Vagina (tissue), 2 donors: ENCODE results near the gene CT83. TPM values are rescaled to one million over a fixed set of nuclear protein-coding genes. Genes with fewer than 3 reads are reported as not detected.

Experiments
- DNase-seq, 2 donors: peaks; one replicate each; pipeline ENCODE4 v3.0.0-alpha.2; 2017; ENCODE audit errors: extremely low spot score in 2 of 2
- H3K27ac ChIP-seq: fragments of 200-600 bp; sonication (generic); one replicate; pipeline ENCODE4 v1.5.1; 2019
- H3K27me3 ChIP-seq: fragments of 200-600 bp; sonication (generic); one replicate; pipeline ENCODE4 v1.5.1; 2019
- H3K36me3 ChIP-seq, 2 donors: fragments of 200-600 bp; sonication (generic); one replicate each; pipeline ENCODE4 v1.5.1; 2017 to 2019
- H3K4me1 ChIP-seq: fragments of 200-600 bp; sonication (generic); one replicate; pipeline ENCODE4 v1.5.1; 2019
- H3K4me3 ChIP-seq, 2 donors: fragments of 200-600 bp; sonication (generic); 1 replicate in 1 of 2; 2 replicates in 1 of 2; pipeline ENCODE4 v1.5.1; 2016 to 2019
- H3K9me3 ChIP-seq: fragments of 200-600 bp; sonication (generic); one replicate; pipeline ENCODE4 v1.5.1; 2019
- CTCF ChIP-seq, 3 experiments: fragments of 450-650 bp in 2 of 3; fragments of 200-600 bp in 1 of 3; sonication (generic) in 1 of 3; IDR thresholded peaks; one replicate each; pipeline ENCODE4 v1.5.1; 2017 to 2019; ENCODE audit warnings: antibody characterized with exemption in 3 of 3, mild to moderate bottlenecking in 2 of 3, moderate library complexity in 2 of 3
- POLR2A ChIP-seq, 2 donors: fragments of 450-650 bp; IDR thresholded peaks; one replicate each; pipeline ENCODE4 v1.6.1; 2017; ENCODE audit warnings: antibody characterized with exemption in 2 of 2, mild to moderate bottlenecking in 2 of 2, moderate library complexity in 2 of 2
- POLR2AphosphoS5 ChIP-seq, 2 donors: sonication (generic); formaldehyde crosslinking; IDR thresholded peaks; one replicate each; pipeline ENCODE4 v1.9.0; 2017; ENCODE audit warnings: antibody characterized with exemption in 2 of 2, mild to moderate bottlenecking in 2 of 2, low read depth in 1 of 2; ENCODE audit not compliant: insufficient read depth in 1 of 2
- intact Hi-C: fragments of 100-400 bp; cut with DNase I; formaldehyde crosslinking; loops from one replicate; pipeline ENCODE4 v1.15.1; 2023
- total RNA-seq: library from RNA; depleted of rRNA; stranded (reverse); fragments of >200 nt; gene quantifications from one replicate; pipeline ENCODE4 v1.2.3, GENCODE V29; 2016

CT83 gene
- total RNA-seq, 1 donor from 2014 or later, result not detected

GRCh38 chrX:116449156-116449555, 13.6 kb downstream of the CT83 start:
- Histone ChIP-seq H3K27me3 (no peaks in the 10 kb centered on the region), H3K4me1 (no peaks in the 10 kb centered on the region), H3K27ac (no peak overlapping the region), H3K36me3 (no peaks in the 10 kb centered on the region), H3K4me3 (no peak overlapping the region), H3K9me3 (no peaks in the 10 kb centered on the region)
- no peak for TF ChIP-seq CTCF (IDR thresholded peaks at IDR 0.05)
- TF ChIP-seq POLR2A (IDR thresholded peaks at IDR 0.05), result no peak
- no peak for TF ChIP-seq POLR2AphosphoS5 (IDR thresholded peaks at IDR 0.05; ENCODE audit: insufficient read depth in 1 of 2, low read depth in 1 of 2)
- no peak for DNase-seq
- intact Hi-C loops, result no loop called here

GRCh38 chrX:116436358-116436816, 26.4 kb downstream of the CT83 start, which contains the start of gene SLC6A14:
Gene SLC6A14 (plus strand): TSS chrX:116436606. CDS start chrX:116436710, 104 bp downstream.
- Histone ChIP-seq H3K9me3 (no peaks in the 10 kb centered on the region), H3K4me3 (no peak within 1 kb of the TSS), H3K36me3 (no peaks in the 10 kb centered on the region), H3K27ac (no peak within 1 kb of the TSS), H3K27me3 (no peaks in the 10 kb centered on the region), H3K4me1 (no peaks in the 10 kb centered on the region)
- intact Hi-C loops, result no loop called here
- TF ChIP-seq POLR2AphosphoS5 (IDR thresholded peaks at IDR 0.05; ENCODE audit: insufficient read depth in 1 of 2, low read depth in 1 of 2), result no peak
- TF ChIP-seq CTCF (IDR thresholded peaks at IDR 0.05), result no peak
- TF ChIP-seq POLR2A (IDR thresholded peaks at IDR 0.05), result no peak
- no peak for DNase-seq

GRCh38 chrX:116435597-116435996, 27.2 kb downstream of the CT83 start:
- H3K27me3 ChIP-seq, result no peaks in the 10 kb centered on the region
- H3K9me3 ChIP-seq, result no peaks in the 10 kb centered on the region
- intact Hi-C loops, result no loop called here
- TF ChIP-seq CTCF (IDR thresholded peaks at IDR 0.05) (no peak), POLR2AphosphoS5 (IDR thresholded peaks at IDR 0.05; ENCODE audit: insufficient read depth in 1 of 2, low read depth in 1 of 2) (no peak), POLR2A (IDR thresholded peaks at IDR 0.05) (no peak)
- H3K4me1 ChIP-seq, result no peaks in the 10 kb centered on the region
- DNase-seq, result no peak
- H3K4me3 ChIP-seq, result no peak overlapping the region
- no peak overlapping the region for H3K27ac ChIP-seq
- no peaks in the 10 kb centered on the region for H3K36me3 ChIP-seq

- no peak for DNase-seq
- intact Hi-C loops, result no loop called here
- Histone ChIP-seq H3K27me3 (no peaks in the 10 kb centered on the region), H3K27ac (no peak overlapping the region), H3K4me3 (no peak overlapping the region), H3K4me1 (no peaks in the 10 kb centered on the region), H3K36me3 (no peaks in the 10 kb centered on the region), H3K9me3 (no peaks in the 10 kb centered on the region)
- no peak for TF ChIP-seq CTCF (IDR thresholded peaks at IDR 0.05)
- TF ChIP-seq POLR2AphosphoS5 (IDR thresholded peaks at IDR 0.05; ENCODE audit: insufficient read depth in 1 of 2, low read depth in 1 of 2), result no peak
- no peak for TF ChIP-seq POLR2A (IDR thresholded peaks at IDR 0.05)
Observed at GRCh38 chrX:116427978-116428377, 34.8 kb downstream of the CT83 start.

- no peak for DNase-seq
- Histone ChIP-seq H3K4me1 (no peaks in the 10 kb centered on the region), H3K36me3 (no peaks in the 10 kb centered on the region), H3K4me3 (no peak overlapping the region), H3K9me3 (no peaks in the 10 kb centered on the region), H3K27ac (no peak overlapping the region), H3K27me3 (no peaks in the 10 kb centered on the region)
- intact Hi-C loops, result no loop called here
- no peak for TF ChIP-seq POLR2AphosphoS5 (IDR thresholded peaks at IDR 0.05; ENCODE audit: insufficient read depth in 1 of 2, low read depth in 1 of 2)
- no peak for TF ChIP-seq POLR2A (IDR thresholded peaks at IDR 0.05)
- no peak for TF ChIP-seq CTCF (IDR thresholded peaks at IDR 0.05)
Observed at GRCh38 chrX:116417968-116418367, 44.8 kb downstream of the CT83 start.
